GM12892 (cell line): ENCODE measurements around the gene PRR16.

Experiments used
- POLR2A ChIP-seq: IDR thresholded peaks from 2 replicates; pipeline ENCODE4 v1.6.1; 2011; ENCODE audit warnings: low read depth, low read length, control low read depth
- POLR2AphosphoS5 ChIP-seq: IDR thresholded peaks from 2 replicates; pipeline ENCODE4 v1.6.1; 2011; ENCODE audit warnings: low read depth, low read length, control low read depth
- TAF1 ChIP-seq: IDR thresholded peaks from 2 replicates; pipeline ENCODE4 v1.6.1; 2011; ENCODE audit warnings: low read depth, mild to moderate bottlenecking, control low read depth, low read length, borderline replicate concordance

DNA sequence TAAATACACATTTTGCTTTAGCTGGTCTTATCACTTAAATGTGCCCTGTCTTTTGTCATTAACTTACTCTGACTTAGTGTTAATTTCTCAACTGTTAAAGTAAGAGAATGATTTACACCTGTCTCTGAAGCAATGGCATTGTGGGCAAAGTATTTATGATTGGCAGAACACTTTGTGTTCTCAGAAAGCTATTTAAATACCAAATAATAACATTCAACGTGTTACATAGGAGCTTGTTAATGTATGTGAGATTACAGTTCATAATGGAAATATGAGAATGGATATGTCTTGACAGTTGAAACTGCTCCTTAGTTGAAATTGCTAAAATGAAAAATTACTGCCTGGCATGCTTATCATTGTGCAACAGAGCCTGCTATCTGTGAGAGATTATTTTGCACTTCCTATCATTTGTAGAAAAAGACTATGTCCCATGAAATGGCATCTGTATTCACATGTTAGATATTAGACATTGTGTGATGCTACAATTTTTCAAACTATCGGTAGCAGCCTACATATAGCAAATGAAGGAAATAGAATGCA lies 46.1 kb downstream of the PRR16 start:
- TF ChIP-seq POLR2AphosphoS5 (no peak), TAF1 (no peak), POLR2A (no peak)
